Mesenchymal stem cell (in vitro differentiated cells and primary cell): ENCODE data around the gene RBM26.

Experiments used
- DNase-seq: peaks from one replicate; pipeline ENCODE4 v3.0.0-alpha.2; 2013
- H2AFZ ChIP-seq: one replicate; pipeline ENCODE4 v1.6.1; 2013; ENCODE audit warnings: low read depth, mild to moderate bottlenecking, control low read depth, inconsistent platforms, low read length, moderate library complexity
- H2AK5ac ChIP-seq: 2 replicates; pipeline ENCODE4 v1.6.1; 2013; ENCODE audit warnings: low read length, moderate library complexity, mild to moderate bottlenecking, inconsistent platforms; ENCODE audit not compliant: severe bottlenecking
- H2BK120ac ChIP-seq: one replicate; pipeline ENCODE4 v1.6.1; 2013; ENCODE audit warnings: low read depth, mild to moderate bottlenecking, inconsistent platforms, low read length, moderate library complexity
- H2BK12ac ChIP-seq, 2 experiments: one replicate each; pipeline ENCODE4 v1.6.1; 2013; ENCODE audit warnings: inconsistent platforms in 2 of 2, low read length in 2 of 2, mild to moderate bottlenecking in 2 of 2, moderate library complexity in 2 of 2, control low read depth in 1 of 2
- H2BK15ac ChIP-seq: one replicate; pipeline ENCODE4 v1.6.1; 2013; ENCODE audit warnings: mild to moderate bottlenecking, low read depth, inconsistent platforms; ENCODE audit not compliant: poor library complexity, severe bottlenecking
- H2BK5ac ChIP-seq: 2 replicates; pipeline ENCODE4 v1.6.1; 2013; ENCODE audit warnings: low read depth, mild to moderate bottlenecking, low read length, control low read depth, inconsistent platforms; ENCODE audit not compliant: poor library complexity, severe bottlenecking
- H3K14ac ChIP-seq, 2 experiments: one replicate each; pipeline ENCODE4 v1.6.1; 2013; ENCODE audit warnings: inconsistent platforms in 2 of 2, low read length in 2 of 2, control low read depth in 1 of 2, mild to moderate bottlenecking in 1 of 2, moderate library complexity in 1 of 2
- H3K18ac ChIP-seq, 2 experiments: one replicate each; pipeline ENCODE4 v1.6.1; 2013; ENCODE audit warnings: inconsistent platforms in 2 of 2, low read length in 2 of 2, control low read depth in 1 of 2, low read depth in 1 of 2, mild to moderate bottlenecking in 1 of 2
- H3K23ac ChIP-seq, 2 experiments: one replicate each; pipeline ENCODE4 v1.6.1; 2013; ENCODE audit warnings: inconsistent platforms in 2 of 2, low read length in 2 of 2, mild to moderate bottlenecking in 2 of 2, moderate library complexity in 2 of 2, control low read depth in 1 of 2
- H3K27ac ChIP-seq: 2 replicates; pipeline ENCODE4 v1.5.1; 2013; ENCODE audit warnings: mild to moderate bottlenecking, moderate library complexity, low read length, control low read depth, inconsistent platforms; ENCODE audit not compliant: poor library complexity, severe bottlenecking
- H3K27me3 ChIP-seq, 2 experiments: 2 replicates each; pipeline versions ENCODE4 v1.6.1 to v1.7.0; 2013; ENCODE audit warnings: low read length in 2 of 2, mild to moderate bottlenecking in 2 of 2, moderate library complexity in 2 of 2, control low read depth in 1 of 2, inconsistent platforms in 1 of 2; ENCODE audit not compliant: control insufficient read depth in 1 of 2, insufficient read depth in 1 of 2
- H3K36me3 ChIP-seq, 2 experiments: 2 replicates each; pipeline versions ENCODE4 v1.6.1 to v1.7.0; 2013; ENCODE audit warnings: low read length in 2 of 2, control low read depth in 1 of 2, inconsistent platforms in 1 of 2, low read depth in 1 of 2, mild to moderate bottlenecking in 1 of 2; ENCODE audit not compliant: insufficient read depth in 2 of 2, control insufficient read depth in 1 of 2
- H3K4ac ChIP-seq, 2 experiments: one replicate each; pipeline ENCODE4 v1.6.1; 2013; ENCODE audit warnings: inconsistent platforms in 2 of 2, low read length in 2 of 2, mild to moderate bottlenecking in 2 of 2, moderate library complexity in 2 of 2, control low read depth in 1 of 2, low read depth in 1 of 2
- H3K4me1 ChIP-seq: 2 replicates; pipeline ENCODE4 v1.6.1; 2013; ENCODE audit warnings: low read depth, low read length, control low read depth; ENCODE audit not compliant: control insufficient read depth, insufficient read depth
- H3K4me2 ChIP-seq: 2 replicates; pipeline ENCODE4 v1.6.1; 2013; ENCODE audit warnings: low read length, mild to moderate bottlenecking, inconsistent platforms; ENCODE audit not compliant: poor library complexity, severe bottlenecking
- H3K4me3 ChIP-seq, 2 experiments: 2 replicates each; pipeline versions ENCODE4 v1.5.1 to v1.7.0; 2013; ENCODE audit warnings: low read length in 2 of 2, mild to moderate bottlenecking in 2 of 2, control low read depth in 1 of 2, low read depth in 1 of 2; ENCODE audit not compliant: insufficient read depth in 1 of 2
- H3K79me1 ChIP-seq: replicated peaks from 2 replicates; pipeline ENCODE4 v1.6.1; 2013; ENCODE audit warnings: mild to moderate bottlenecking, control low read depth, low read length, inconsistent platforms; ENCODE audit not compliant: poor library complexity, severe bottlenecking
- H3K9ac ChIP-seq: 2 replicates; pipeline ENCODE4 v1.7.0; 2013; ENCODE audit warnings: mild to moderate bottlenecking, low read length, moderate library complexity
- H3K9me3 ChIP-seq: 2 replicates; pipeline ENCODE4 v1.7.0; 2013; ENCODE audit warnings: mild to moderate bottlenecking, low read length; ENCODE audit not compliant: control insufficient read depth
- H4K8ac ChIP-seq: one replicate; pipeline ENCODE4 v1.6.1; 2013; ENCODE audit warnings: inconsistent platforms, mild to moderate bottlenecking, low read length, moderate library complexity
- H4K91ac ChIP-seq: one replicate; pipeline ENCODE4 v1.6.1; 2013; ENCODE audit warnings: mild to moderate bottlenecking, low read length, inconsistent platforms
- WGBS: methylation state at CpG from one replicate; pipeline ENCODE4 v1.1.7; 2013; ENCODE audit warnings: mixed read lengths; 5-methylcytosine and 5-hydroxymethylcytosine counted together

RBM26 gene

DNA sequence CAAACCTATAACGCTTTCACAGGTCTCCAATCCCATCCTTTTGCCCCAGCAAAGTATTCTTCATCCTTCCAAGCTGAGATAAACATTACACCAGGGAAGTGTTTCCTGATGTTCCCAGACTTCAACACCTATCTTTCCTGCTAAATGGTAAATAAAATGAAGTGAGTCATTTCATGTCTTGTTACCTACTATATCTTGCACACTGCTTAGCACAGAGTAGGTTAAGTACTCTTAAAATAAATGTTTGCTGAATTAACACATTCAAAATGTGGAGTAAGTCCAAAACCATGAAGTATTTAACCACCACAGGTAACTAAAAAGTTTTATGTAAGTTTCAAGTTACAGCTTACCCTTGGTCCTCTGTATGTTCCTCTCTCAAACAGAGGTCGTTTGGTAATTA is 3.4 kb downstream of the RBM26 start:
- Histone ChIP-seq H2BK120ac (no peak overlapping the region), H3K14ac (no peak overlapping the region), H2BK12ac (no peak overlapping the region), H3K36me3 (peaks cover 0 to 25% of the 10 kb centered on the region in 2 experiments), H4K91ac (no peak overlapping the region), H3K4me1 (no peaks in the 10 kb centered on the region), H2AFZ (no peak overlapping the region), H4K8ac (no peak overlapping the region), H3K4ac (no peak overlapping the region), H2AK5ac (no peak overlapping the region), H2BK15ac (no peak overlapping the region), H2BK5ac (no peak overlapping the region), H3K27me3 (no peaks in the 10 kb centered on the region), H3K4me3 (peak overlapping the region in 1 of 2 experiments; percentile 96), H3K9ac (peak overlapping the region; percentile 11), H3K18ac (no peak overlapping the region), H3K79me1 (peaks cover 4% of the 10 kb centered on the region), H3K27ac (no peak overlapping the region), H3K4me2 (peak overlapping the region; percentile 7), H3K23ac (no peak overlapping the region), H3K9me3 (no peaks in the 10 kb centered on the region)
- 81% methylated on average over 2 of the region's 2 CpGs for WGBS
- no peak for DNase-seq

DNA sequence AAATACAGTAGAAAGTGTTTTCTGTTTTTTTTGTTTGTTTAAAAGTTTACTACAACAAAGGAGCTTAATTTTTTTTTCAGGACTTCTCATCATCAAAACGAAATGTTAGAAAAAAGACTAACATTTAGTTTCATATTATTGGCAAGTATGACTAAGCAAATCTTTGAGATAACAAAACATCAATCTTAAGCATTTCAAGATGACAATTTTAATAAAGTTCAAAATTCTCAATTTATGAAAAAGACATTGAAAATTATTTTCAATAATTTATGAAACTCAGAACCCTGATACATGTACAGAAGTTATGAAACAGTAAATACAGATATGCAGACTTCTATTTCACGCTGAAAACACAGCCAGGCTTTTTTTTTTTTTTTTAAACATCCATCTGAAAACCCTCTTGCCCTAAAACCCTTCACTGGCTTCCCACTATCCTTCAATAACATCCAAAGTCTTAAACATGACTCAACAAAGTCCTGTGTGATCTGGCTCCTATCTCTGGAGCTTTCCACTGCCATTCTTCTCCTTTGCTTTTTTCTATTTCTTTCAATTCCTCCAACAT is 3.9 kb downstream of the RBM26 start:
- H2BK15ac ChIP-seq, result no peak overlapping the region
- H3K4ac ChIP-seq, result no peak overlapping the region
- no peak overlapping the region for H2AK5ac ChIP-seq
- H3K9ac ChIP-seq, result no peak overlapping the region
- no peak overlapping the region for H3K14ac ChIP-seq
- H3K4me3 ChIP-seq, result peak overlapping the region in 1 of 2 experiments; percentile 96
- H3K23ac ChIP-seq, result no peak overlapping the region
- no peak overlapping the region for H2AFZ ChIP-seq
- H3K9me3 ChIP-seq, result peaks cover 2% of the 10 kb centered on the region
- peak; percentile 35 for DNase-seq
- no peak overlapping the region for H4K8ac ChIP-seq
- H3K18ac ChIP-seq, result no peak overlapping the region
- peaks cover 5% of the 10 kb centered on the region for H3K79me1 ChIP-seq
- no peak overlapping the region for H2BK12ac ChIP-seq
- H4K91ac ChIP-seq, result no peak overlapping the region
- no peak overlapping the region for H2BK120ac ChIP-seq
- H3K27ac ChIP-seq, result no peak overlapping the region
- WGBS, result 93% methylated on average over 1 of the region's 2 CpGs
- no peak overlapping the region for H3K4me2 ChIP-seq
- no peak overlapping the region for H2BK5ac ChIP-seq
- peaks cover 3 to 29% of the 10 kb centered on the region in 2 experiments for H3K36me3 ChIP-seq
- H3K4me1 ChIP-seq, result no peaks in the 10 kb centered on the region
- no peaks in the 10 kb centered on the region for H3K27me3 ChIP-seq

GRCh38 chr13:79401259-79402070 is 4.6 kb downstream of the RBM26 start:
- H2AFZ ChIP-seq, result no peak overlapping the region
- H3K27ac ChIP-seq, result no peak overlapping the region
- no peak overlapping the region for H3K4me2 ChIP-seq
- H3K9ac ChIP-seq, result peak overlapping the region; percentile 1
- no CpG with 5 or more reads among the region's 2 CpGs for WGBS
- H3K4ac ChIP-seq, result no peak overlapping the region
- H3K14ac ChIP-seq, result no peak overlapping the region
- H4K91ac ChIP-seq, result no peak overlapping the region
- H3K36me3 ChIP-seq, result peaks cover 7 to 36% of the 10 kb centered on the region in 2 experiments
- H2BK120ac ChIP-seq, result no peak overlapping the region
- H3K4me1 ChIP-seq, result no peaks in the 10 kb centered on the region
- H3K18ac ChIP-seq, result no peak overlapping the region
- H2BK12ac ChIP-seq, result no peak overlapping the region
- peaks cover 9% of the 10 kb centered on the region for H3K9me3 ChIP-seq
- no peak overlapping the region for H2BK5ac ChIP-seq
- H3K4me3 ChIP-seq, result no peak overlapping the region
- no peak overlapping the region for H4K8ac ChIP-seq
- H2AK5ac ChIP-seq, result no peak overlapping the region
- H3K79me1 ChIP-seq, result peaks cover 4% of the 10 kb centered on the region
- H3K23ac ChIP-seq, result no peak overlapping the region
- H3K27me3 ChIP-seq, result no peaks in the 10 kb centered on the region
- no peak overlapping the region for H2BK15ac ChIP-seq
- DNase-seq, result no peak

GRCh38 chr13:79398915-79399314 is 7.1 kb downstream of the RBM26 start:
- H3K79me1 ChIP-seq, result peaks cover 7% of the 10 kb centered on the region
- no peak overlapping the region for H3K18ac ChIP-seq
- no peaks in the 10 kb centered on the region for H3K4me1 ChIP-seq
- DNase-seq, result no peak
- no peak overlapping the region for H2BK15ac ChIP-seq
- no peak overlapping the region for H2BK120ac ChIP-seq
- no peak overlapping the region for H3K9ac ChIP-seq
- H3K4ac ChIP-seq, result no peak overlapping the region
- no peak overlapping the region for H3K27ac ChIP-seq
- H3K27me3 ChIP-seq, result no peaks in the 10 kb centered on the region
- H2AFZ ChIP-seq, result no peak overlapping the region
- H3K14ac ChIP-seq, result no peak overlapping the region
- no peak overlapping the region for H3K4me2 ChIP-seq
- no peak overlapping the region for H3K23ac ChIP-seq
- no peak overlapping the region for H4K91ac ChIP-seq
- H4K8ac ChIP-seq, result no peak overlapping the region
- H3K9me3 ChIP-seq, result peaks cover 34% of the 10 kb centered on the region
- peaks cover 11 to 57% of the 10 kb centered on the region in 2 experiments for H3K36me3 ChIP-seq
- no peak overlapping the region for H2BK12ac ChIP-seq
- WGBS, result no CpG with 5 or more reads among the region's 1 CpG
- H3K4me3 ChIP-seq, result no peak overlapping the region
- no peak overlapping the region for H2AK5ac ChIP-seq
- no peak overlapping the region for H2BK5ac ChIP-seq
